Ureter (tissue), 1 donor: Measurements from ENCODE around the gene RBM11. TPM values are rescaled to one million over a fixed set of nuclear protein-coding genes. Genes with fewer than 3 reads are reported as not detected.
"Not testable (repeated sequence)": the region's sequence is repeated elsewhere in the genome, so short reads cannot be mapped to it uniquely, and the experiment has no call there.

Source experiments
- DNase-seq: peaks from one replicate; pipeline ENCODE4 v3.0.0-alpha.2; 2020; ENCODE audit warnings: low spot score
- total RNA-seq: library from RNA; stranded (reverse); gene quantifications from one replicate; pipeline ENCODE4 v1.2.4, GENCODE V29; 2023
- donor health status: DM: yes; HTN: yes; CAD: no.

The RBM11 gene, protein sequence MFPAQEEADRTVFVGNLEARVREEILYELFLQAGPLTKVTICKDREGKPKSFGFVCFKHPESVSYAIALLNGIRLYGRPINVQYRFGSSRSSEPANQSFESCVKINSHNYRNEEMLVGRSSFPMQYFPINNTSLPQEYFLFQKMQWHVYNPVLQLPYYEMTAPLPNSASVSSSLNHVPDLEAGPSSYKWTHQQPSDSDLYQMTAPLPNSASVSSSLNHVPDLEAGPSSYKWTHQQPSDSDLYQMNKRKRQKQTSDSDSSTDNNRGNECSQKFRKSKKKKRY
- 9.1 TPM for total RNA-seq

DNA sequence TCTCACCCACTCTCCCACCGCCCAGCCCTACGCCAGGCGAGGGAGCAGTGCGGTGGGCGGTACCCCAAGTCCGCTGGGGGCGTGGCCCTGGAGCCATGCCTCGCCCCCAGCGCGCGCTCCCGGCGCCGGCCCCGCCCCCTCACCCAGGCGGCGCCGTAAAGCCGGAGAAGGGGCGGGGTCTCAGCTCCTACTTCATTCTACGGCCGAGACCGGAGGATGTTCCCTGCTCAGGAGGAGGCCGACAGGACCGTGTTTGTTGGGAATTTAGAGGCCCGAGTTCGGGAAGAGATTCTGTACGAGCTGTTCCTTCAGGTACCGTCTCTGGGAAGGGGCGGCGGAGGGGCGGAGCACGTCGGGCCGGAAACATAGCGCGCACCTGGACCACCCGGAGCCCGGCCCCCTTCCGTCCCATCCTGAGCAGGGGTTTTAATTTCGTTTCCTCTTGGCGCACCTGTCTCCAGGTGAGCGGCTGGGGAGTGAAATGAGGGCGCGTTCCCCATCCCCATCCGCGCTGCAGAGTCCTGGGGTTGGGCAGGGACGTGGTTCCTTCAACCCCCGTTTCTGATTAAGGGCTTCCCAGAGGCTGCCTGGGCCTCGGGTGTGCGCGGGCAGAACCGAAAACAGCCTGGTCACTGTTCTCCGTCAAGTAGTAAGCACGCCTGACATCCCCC is at the start of gene RBM11:
TSS of gene RBM11 (plus strand) at position 187 of the 671 bp plus-strand sequence. CDS start at position 217, 30 bp downstream.
- DNase-seq: peak; percentile 69

DNA sequence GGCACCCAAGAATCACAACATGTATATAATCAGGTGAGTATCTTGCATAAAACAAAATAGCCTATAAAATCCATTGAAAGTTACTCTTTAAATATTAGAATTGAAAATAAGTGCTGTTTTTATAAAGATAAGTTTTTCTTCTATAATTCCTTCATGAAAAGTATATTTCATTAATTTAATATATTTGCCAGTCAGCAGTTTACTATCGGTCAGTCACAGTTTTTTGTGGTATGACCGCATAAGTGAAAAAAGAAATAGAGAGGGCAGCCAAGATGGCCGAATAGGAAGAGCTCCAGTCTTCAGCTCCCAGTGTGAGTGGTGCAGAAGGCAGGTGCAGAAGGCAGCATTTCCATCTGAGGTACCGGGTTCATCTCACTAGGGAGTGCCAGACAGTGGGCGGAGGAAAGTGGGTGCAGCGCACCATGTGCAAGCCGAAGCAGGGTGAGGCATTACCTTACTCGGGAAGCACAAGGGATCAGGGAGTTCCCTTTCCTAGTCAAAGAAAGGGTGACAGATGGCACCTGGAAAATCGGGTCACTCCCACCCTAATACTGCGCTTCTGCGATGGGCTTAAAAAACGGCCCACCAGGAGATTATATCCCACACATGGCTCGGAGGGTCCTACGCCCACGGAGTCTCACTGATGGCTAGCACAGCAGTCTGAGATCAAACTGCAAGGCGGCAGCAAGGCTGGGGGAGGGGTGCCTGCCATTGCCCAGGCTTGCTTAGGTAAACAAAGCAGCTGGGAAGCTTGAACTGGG is 49.3 kb upstream of the RBM11 start:
- not testable (repeated sequence) for DNase-seq

DNA sequence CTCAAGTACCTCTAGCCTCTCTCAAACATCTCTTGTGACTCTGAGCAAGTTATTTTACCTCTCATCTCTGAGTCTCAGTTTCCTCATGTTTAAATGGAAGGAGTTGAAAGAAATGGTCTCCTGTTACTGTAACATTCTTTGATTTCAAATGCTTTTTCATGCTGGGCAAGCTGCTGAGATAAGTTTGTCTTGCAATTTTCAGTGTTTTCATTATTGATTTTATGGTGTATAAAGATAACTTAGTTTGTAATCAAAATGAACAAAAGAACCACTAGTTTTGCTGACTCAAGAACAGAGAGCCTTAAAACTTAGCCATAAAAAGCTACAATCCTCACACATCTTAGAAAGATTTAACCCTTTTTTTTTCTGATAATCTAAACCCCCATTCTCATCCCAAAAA is 9.7 kb upstream of the RBM11 start:
- DNase-seq: no peak

DNA sequence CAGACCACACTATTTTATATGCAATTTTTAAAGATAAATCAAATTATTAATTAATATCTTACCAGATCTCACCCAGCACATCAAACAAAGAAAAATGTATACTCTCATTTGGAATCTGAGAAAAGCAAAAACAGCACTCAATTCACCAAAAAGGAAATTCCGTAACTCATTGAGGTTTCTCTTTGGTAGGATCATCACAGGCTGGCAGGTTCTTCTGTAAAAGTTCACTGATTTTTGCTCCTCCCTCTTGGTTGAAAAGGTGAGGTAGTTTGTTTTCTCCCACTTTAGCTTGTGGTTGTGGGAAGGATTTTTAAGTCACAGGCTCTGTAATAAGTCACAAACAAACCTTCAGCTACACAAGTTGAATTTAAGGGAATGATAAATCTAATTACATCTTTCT is 5.2 kb upstream of the RBM11 start, which contains the start of gene LIPI:
TSS of gene LIPI (minus strand) at position 218 of the 400 bp plus-strand sequence. CDS start at position 108, 110 bp downstream.
- no peak for DNase-seq

DNA sequence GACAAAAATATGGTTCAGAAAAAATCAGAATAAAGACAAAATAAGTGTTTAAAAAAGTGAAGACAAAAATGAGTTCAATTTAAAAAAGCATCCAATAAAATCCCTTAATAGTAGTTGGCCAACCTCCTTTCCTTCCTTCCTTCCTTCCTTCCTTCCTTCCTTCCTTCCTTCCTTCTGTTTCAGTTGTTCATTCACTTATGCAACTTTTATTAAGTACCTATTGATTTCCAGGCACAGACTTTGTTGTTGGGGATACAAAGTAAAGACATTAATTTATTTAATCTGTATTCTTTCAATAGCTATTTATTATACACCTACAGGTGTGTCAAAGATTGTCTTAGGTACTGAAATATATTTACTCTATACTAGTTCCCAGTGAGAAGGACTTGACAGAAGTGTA is 2.8 kb upstream of the RBM11 start:
- no peak for DNase-seq

DNA sequence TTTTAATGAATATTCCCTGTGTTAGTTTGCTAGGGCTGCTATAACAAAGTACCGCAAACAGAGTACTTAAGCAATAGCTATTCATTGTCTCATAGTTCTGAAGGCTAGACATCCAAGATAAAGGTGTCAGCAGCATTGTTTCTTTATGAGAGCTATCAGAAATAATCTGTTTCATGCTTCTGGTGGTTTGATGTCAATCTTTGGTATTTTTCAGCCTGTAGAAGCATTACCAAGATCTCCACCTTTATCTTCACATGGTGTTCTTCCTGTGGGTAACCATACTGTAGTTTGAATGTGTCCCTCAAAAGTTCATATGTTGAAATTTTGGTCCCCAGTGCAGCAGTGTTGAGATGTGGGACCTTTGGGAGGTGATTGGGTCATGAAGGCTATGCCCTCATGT is 7.4 kb downstream of the RBM11 start:
- DNase-seq: no peak

DNA sequence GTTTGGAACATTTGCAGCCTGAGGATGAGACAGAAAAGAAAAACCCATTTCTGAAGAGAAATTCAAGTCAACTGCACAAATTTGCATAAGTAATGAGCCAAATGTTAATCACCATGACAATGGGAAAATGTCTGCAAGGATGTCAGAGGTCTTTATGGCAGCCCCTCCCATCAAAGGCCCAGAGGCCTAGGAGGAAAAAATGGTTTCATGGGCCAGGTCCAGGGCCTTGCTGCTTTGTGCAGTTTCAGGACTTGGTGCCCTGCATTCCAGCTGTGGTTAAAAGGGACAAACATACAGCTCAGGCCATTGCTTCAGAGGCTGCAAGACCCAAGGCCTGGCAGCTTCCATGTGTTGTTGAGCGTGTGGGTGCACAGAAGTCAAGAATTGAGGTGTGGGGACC is 13.4 kb downstream of the RBM11 start:
- no peak for DNase-seq

DNA sequence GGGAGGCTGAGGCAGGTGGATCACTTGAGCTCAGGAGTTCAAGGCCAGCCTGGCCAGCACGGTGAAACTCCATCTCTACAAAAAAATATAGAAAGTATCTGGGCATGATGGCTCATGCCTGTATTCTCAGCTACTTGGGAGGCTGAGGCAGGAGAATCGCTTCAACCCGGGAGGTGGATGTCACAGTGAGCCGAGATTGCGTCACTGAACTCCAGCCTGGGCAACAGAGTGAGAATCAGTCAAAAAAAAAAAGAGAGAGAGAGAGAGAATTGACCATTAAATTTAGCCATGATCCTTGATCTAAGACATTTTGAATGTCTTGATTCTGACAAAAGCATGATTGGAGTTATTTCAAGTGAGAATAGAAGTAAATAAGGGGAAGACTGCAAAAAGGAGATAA is 19.1 kb downstream of the RBM11 start:
- DNase-seq: no peak

DNA sequence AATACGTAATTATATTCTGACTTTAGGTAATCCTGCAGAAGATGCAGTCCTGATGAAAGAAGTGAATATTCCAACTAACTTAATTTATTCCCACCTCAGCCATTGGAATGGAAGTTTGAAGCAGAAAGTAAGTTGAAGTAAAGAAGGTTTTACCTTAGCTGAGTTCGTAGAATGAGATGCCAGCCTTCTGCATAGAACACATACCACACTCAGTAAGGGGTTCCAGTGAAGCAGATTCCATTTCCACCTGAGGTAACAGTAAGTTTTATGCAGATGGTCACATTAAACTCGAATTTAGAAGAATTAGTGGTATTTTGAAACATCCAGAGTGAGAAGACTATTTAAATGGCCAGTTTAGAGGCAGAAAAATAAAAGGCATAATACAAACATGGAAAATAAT is 20.2 kb downstream of the RBM11 start:
- no peak for DNase-seq

DNA sequence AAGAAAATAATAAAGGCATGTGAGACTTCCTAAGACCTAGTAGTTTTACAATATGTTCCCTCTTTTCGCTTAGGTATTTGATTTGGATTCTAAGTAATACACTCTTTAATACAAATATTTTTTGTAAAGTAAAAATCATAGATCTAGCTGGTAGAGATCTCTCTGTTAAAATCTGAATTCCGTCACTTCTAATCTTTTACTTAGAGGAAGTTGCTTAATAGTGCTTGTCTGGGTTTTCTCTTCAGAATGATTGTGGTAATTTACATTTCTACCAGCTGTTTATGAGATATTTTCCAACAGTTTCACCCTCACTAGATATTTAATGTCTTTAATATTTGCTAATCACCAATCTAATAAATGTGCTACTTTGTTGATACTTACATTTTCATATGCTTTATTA is 23.3 kb downstream of the RBM11 start:
- no peak for DNase-seq

DNA sequence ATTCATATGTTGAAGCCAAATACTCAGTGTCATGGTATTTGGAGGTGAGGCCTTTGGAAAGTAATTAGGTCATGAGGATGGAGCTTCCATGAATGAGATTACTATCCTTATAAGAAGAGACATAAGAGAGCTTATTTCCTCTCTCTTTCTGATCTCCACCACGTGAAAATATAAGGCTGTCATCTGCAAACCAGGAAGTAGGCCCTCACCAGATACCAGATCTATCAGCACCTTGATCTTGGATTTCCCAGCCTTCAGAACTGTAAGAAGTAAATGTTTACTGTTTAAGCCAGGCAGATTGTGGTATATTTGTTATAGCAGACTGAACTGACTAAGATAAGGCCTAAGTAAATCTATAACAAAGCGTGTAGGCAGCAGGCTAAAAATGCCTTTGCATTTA is 25.3 kb downstream of the RBM11 start:
- no peak for DNase-seq

DNA sequence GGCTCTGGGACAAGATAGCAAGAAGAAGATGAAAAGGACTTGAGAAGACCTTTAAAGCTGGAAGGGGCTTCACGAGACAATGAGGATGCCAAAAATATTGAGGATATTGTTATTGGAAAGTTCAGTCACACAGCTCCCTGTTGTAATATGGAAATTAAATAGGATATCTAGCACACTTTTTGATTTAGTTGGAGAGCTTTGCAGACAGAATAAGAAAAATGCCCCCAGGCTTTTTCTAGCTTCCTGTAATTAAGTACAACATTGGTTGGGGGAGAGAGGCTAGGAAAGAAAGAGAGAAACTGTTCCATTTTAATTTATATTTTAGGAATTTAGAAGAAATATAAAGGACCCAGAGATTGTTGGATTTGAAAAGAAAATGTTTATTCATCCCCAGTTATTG is 27.5 kb downstream of the RBM11 start:
- no peak for DNase-seq

DNA sequence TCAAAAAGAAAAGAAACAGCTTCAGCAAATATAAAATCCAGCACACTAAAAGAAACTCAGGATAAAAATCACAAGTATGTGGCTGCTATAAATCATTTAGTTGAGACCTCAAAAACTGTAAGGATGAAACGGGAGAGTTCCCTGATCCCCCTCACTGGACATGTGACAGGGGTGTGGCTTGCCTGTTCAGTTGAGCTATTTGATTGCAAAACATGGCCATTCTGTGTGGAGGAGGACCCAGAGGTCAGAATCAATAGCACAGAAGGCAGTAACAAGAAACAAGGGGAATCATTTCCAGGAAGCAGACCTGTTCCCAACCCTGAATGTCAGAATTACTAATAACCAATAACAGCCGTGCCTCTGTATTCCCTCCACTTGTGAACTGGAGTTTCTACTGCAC is 27.9 kb downstream of the RBM11 start:
- no peak for DNase-seq

DNA sequence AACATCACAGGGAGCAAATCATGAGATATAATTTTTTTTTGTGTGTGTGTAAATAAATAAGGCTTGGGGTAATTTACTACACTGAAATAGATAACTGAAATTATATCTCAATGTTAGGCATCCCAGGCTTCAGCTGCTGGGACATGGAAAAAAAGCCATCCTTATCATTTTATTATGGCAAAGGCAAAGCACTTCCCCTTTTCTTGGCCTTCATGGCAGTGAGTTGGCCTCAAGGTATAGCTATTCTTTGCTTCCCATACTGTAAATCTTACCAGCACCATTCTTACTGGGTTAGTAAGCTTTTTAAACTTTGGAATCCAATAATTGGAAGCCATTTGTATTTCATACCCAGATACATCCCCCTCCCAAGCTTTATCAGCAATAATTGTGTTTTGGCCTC is 29.0 kb downstream of the RBM11 start:
- no peak for DNase-seq

DNA sequence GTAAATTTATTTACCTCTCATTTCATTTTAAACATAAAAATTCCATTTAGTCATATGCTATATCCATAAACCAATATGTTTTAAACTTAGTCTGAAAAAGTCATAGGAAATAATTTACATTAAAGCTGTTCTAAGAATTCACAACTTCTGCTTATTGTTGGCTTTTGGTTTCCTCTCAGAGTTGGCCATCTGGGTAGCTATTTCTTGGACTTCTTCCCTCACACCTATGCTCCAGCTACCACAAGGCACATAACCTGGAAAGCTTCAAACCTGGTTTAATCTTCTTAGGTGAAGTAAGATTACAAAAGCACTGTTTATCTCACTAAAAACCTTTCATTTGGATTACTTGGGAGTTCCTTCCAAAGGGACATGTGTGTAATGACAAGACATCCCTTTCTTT is 29.8 kb downstream of the RBM11 start:
- DNase-seq: no peak

DNA sequence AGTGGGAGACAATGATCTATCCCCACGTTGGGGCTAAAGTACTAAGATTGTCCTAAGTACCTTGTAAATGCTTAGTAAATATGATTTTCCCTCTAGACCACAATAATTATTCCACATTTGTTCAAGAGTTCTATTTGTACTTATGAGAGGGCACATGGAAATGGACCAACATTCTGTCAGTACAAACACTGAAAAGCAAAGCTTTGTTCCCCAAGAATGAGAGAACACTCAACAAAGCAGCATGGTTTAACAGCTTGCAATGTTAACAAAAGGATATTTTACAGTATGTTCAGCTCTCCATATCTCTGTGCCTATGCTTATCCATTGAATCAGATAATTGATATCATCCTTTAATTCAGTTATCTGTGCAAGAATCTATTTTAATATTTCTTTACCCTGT is 35.4 kb downstream of the RBM11 start:
- DNase-seq: no peak

DNA sequence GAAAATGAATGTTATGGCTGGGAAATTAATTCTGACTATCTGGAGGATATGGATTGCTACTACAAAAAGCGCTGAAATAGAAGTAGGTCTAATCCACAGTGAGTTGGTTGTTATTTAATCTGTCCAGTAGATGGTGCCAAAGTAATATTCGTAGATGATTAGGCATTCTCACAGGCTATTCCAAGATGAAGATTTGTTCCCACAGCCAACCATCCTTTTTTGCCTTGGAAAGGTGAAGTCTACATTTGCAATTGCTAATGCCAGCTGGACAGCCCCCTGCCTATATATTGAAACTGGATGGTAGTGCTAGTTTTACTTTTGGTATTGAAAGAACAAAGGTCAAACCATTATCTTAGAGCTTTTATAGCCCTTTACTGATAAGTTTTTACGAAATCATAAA is 43.8 kb downstream of the RBM11 start:
- no peak for DNase-seq

DNA sequence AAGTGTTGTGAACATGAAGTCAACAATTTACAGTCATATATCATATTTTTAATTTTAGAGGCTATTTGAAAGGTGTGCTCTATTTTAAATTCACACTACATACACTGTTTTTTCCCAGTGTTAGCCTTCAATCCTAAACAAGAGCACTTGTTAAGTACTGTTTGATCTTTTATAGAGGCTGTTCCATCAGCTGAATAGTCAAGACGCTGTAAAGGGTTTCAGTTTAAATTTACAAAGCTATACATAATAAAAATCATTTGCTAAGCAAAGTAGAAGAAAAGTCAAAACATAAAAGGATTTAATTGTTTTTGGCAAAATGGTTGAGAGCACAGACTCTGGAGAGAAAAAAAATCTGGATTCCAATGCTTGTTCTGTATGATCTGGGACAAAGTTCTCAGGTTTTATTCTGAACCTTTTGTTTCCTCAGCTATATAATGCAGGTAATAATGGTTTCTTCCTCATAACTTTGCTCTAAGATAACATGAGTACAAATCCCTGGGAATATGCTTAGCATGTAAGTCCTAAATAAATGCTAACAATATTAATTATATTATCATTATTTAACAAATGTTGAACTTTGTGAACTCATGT is 44.3 kb downstream of the RBM11 start:
- DNase-seq: no peak

DNA sequence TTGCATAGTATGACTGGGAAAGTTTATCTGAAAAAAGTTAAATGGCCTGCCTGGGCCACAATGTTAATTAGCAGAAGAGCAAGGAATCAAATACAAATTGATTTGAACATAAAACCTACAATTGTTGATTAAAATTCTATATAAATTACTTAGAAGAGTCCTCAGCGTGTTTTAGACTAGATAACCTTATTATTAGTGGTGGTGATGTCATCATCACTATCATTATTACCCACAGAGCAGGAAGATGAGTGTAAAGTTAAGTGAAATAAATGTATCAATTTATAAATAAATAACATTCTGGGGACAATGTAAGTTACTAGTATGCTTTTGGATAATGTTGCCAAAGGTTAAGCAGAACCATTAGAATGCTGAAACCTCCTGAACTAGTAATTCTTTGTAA is 46.1 kb downstream of the RBM11 start:
- no peak for DNase-seq

DNA sequence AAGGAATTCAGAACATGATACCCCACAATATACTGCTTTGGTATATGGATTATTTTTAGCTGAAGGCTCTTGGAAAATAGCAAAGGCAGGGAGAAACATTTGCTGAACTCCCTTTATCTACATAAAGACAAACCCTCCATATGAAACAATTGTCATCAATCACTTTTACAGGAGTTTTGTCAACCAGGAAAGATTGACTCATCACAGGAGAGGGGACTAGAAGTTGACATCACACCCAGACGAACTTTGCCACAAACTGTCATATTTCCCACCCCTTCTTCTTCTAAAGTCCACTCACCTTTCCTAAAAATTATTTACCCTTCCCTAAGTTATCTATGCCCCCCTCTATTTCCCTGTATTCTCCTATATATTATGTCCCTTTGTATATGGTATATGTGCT is 47.9 kb downstream of the RBM11 start:
- DNase-seq: no peak

DNA sequence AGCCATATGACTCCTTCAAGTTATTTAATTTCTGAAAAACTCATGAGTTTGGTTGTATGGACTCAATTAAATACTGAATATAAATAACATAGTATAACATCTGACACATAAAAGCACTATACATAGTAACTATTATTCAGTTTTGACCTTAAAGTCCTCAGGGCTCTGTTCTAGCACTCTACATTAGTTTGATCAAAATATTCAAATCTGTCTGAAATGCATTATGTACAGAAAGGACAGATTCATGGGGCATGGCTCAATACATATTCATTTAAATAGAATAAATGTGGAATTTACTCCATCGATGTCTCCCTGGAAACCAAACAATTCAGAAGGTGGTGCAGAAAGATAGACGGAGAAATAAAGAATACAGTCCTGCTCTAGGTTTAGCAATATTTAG is 49.1 kb downstream of the RBM11 start:
- DNase-seq: no peak

DNA sequence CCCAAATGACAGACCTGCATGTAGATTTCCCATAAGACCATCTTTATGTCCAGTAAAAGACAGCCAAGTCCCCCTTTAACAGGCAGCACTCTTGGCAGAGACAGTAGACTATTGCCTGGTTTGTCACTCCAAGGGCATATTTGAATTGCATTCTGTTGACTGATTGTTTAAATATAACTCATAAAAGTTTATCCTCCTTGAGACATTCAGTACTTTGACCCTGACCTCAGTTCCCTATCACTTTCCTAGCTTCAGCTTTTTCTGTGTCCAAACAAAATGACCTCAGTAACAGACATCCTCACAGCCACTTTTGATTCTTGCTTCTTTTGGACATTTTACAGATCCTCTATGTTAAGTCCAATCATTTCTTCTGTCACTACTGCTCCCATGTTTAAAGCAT is 51.1 kb downstream of the RBM11 start:
- no peak for DNase-seq

DNA sequence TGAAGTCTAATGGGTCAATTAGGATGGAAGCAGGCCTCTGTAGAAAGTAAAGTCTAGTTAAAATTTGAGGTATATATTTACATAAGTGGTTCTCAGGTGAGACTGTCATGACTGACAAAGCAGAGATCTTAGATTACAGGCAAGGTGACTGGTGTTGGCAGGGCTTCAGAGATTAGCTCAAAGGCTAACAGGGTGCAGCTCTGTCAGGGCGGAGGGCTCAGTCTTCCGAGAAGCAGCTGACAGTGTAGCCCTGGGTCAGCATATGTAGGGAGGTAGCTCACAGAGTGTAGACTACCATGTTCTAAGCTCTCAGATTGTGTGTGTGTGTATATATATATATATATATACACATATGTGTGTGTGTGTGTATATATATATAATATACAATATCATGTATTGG is 54.7 kb downstream of the RBM11 start:
- DNase-seq: no peak
